Left lobe of liver (tissue), 2 donors: Measurements from ENCODE around the gene CREM. TPM values are rescaled to one million over a fixed set of nuclear protein-coding genes. Genes with fewer than 3 reads are reported as not detected.
A peak's percentile ranks its signal among the peaks of the same experiment; 100 is the strongest.
"Not testable (repeated sequence)": the region's sequence is repeated elsewhere in the genome, so short reads cannot be mapped to it uniquely, and the experiment has no call there.

Source experiments
- ATAC-seq: fragments of 200-7000 bp; cut with Tn5 transposase; one replicate; pipeline ENCODE4 v1.9.1; 2020; ENCODE audit warnings: mild to moderate bottlenecking, moderate library complexity
- DNase-seq: peaks from one replicate; pipeline ENCODE4 v3.0.0-alpha.2; 2020; ENCODE audit warnings: low spot score
- total RNA-seq: library from RNA; stranded (reverse); gene quantifications from one replicate; pipeline ENCODE4 v1.2.1, GENCODE V29; 2021
- donor health status: DM: no; HTN: no; CAD: no; lungs with moderate emphysema.
- donor health status: DM: no; HTN: yes; CAD: no.

The CREM gene
- 18.9 TPM for total RNA-seq

DNA sequence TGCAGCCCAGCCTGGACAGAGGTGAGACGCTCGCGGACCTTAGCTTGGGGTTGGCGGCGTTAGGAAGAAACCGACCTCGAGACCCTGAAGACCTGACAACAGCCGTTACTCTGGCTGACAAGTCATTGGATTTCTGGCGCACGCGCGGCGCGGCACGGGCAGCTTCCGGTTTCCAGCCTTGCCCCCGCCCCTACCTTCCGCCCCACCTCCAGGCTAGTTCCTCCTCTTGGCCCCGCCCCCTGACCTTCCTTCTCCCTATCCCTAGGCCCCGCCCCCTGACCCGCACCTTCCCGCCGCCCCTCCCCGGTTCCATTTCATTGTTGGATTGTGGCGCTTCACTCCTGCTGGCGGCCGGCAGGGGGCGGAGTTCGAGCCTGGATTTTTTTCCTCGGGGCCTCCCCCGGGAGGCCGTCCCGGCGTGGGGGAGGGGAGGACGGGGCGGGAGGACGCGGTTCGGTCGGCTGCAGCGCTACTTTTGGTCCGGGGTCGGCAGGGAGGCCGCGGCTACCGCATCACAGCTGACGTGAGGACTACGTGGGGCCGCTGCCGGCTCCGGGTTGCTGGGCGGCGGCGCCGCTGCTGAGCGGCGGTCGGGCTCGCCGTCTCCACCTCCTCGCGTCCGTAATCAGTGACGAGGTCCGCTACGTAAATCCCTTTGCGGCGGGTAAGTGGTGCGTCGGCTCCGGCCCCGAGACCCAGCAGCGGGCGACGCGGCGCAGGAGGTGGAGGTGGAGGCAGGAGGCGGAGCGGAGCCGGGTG, at the start of gene CREM:
CREM (plus strand) TSS at position 317 of the 759 bp plus-strand sequence. CDS start 10,990 bp downstream, outside the sequence.
- ATAC-seq: peak; percentile 89
- peak; percentile 99 for DNase-seq

DNA sequence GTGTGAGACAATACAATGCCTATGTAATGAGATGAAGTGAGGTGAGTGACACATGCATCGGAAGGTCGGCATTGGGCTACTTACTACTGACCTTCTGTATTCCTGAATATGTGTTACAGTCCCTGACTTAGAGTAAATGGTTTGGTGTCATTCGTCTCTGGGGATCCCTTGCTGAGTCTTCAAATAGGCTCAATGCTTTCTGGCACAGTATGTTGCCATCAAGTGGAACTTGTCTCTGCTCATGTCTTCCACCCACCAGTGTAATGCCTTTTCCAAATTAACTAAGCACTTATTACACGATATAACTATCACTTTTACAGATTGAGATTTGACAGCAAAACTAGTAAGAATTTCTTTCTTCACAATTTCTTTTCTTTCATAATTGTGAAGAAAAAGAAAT, 47.4 kb upstream of the CREM start:
- DNase-seq (no peak), ATAC-seq (no peak)

DNA sequence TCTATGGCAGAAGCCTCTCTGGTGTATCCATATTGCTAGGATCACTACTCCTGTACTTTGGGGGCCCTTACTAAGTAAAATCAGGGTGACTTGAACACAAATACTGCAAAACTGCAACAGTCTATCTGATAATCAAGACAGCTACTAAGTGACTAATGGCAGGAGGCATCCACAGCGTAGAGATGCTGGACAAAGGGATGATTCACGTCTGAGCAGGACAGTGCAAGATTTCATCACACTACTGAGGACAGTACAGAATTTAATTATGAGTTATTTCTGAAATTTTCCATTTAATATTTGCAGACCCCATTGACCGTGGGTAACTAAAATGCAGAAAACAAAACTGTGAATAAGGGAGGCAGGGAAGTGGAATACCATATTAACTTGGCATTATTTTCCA, 46.9 kb upstream of the CREM start:
- ATAC-seq (no peak), DNase-seq (no peak)

DNA sequence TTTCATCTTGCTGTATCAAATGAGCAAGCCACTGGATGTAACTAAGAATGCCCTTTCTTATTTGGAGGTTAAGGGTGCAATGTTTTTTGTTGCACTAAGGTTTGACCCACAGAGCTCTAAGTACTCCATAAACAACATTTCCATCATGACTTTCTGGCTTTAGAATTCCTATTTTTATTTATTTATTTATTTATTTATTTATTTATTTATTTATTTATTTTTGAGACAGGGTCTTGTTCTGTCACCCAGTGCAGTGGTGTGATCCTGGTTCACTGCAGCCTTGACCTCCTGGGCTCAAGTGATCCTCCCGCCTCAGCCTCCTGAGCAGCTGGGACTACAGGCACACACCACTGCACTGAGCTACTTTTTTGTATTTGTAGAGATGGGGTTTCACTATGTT, 46.4 kb upstream of the CREM start:
- not testable (repeated sequence) for ATAC-seq

DNA sequence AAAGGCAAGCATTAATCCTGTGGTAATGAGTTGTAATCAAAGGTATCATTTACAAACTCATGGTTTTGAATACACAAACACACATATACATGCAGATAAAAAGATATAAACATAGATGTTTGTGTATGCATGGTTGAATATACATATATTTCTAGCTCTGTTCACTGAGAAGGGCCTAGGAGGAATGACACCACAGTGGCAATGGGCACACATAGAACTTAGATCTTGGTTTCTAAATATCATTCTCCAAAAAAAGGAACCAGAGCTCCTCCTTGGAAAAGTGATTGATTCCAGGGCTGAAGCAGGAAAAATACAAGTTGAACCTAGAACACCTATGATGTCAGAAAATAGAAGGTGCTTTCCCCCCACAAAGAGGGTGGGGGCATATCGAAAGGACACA, 43.4 kb upstream of the CREM start:
- no peak for DNase-seq

More for the DNA sequence above, 46.4 kb upstream of the CREM start:
- not testable (repeated sequence) for DNase-seq

DNA sequence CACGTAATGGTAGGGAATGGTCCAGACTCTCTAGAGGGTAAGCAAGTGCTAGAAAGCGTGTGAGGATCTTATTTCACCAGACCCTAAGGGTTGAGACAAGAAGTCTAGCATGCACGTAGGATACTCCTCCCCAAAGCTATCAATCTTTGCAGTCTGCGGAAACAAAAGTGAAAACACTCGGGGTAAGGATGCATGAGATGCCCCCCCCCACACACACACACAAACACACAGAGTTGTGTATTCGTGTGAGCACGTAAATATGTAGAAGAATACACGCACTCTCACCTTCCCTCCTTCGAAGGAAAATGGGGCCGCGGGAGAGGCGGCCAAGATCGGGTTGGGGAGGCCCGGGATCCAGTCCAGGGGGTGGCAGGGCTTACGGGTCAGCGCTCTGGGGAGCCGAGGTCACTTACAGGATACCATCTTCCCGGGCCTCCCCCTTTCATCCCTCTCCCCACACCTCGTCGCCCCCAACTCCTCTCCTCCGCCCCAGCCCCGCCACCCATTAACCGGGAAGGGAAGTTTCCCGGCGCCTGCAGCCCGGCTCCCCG, 37.0 kb upstream of the CREM start:
- DNase-seq (no peak), ATAC-seq (peak; percentile 36)

More for the DNA sequence above, 43.4 kb upstream of the CREM start:
- no peak for ATAC-seq

DNA sequence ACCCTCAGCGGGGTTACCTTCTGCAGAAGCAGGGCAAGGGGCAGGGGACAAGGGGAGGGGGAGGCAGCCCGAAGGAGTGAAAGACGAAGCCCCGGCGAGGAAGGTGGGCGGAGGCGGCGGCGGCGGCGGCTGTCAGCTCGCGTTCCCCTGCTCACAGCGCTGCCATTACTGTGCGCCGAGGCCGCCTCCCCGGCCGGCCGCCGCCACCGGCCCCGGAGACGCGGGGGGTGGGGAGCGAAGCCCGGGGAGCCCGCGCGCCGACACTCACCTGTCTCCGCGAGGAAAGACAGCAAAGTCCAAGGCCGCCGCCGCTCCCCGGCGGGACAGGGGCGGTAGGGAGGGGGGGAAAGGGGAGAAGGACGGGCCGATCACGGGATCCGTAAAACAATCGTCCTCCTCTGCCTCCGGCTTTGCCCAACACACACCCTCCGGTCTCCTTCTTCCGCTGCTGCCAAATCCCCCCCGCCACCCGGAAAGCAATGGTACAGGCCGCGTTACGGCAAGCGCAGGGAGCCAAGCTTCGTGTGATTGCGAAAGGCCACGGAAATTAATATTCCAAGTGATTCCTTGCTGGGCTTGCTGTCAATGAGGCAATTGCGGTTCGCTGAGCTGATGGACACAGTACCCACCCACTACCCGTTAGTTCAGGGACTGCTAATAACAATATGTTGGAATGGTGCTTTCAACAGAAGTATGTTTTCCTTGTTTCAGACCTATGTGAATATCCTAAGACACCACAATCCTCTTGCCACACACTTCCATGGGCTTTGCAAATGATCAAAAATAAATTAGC, 36.3 kb upstream of the CREM start, which contains the start of gene CUL2:
CUL2 (minus strand) TSS at position 180 of the 793 bp plus-strand sequence. CDS start 19,024 bp downstream, outside the sequence.
- peak; percentile 96 for ATAC-seq

DNA sequence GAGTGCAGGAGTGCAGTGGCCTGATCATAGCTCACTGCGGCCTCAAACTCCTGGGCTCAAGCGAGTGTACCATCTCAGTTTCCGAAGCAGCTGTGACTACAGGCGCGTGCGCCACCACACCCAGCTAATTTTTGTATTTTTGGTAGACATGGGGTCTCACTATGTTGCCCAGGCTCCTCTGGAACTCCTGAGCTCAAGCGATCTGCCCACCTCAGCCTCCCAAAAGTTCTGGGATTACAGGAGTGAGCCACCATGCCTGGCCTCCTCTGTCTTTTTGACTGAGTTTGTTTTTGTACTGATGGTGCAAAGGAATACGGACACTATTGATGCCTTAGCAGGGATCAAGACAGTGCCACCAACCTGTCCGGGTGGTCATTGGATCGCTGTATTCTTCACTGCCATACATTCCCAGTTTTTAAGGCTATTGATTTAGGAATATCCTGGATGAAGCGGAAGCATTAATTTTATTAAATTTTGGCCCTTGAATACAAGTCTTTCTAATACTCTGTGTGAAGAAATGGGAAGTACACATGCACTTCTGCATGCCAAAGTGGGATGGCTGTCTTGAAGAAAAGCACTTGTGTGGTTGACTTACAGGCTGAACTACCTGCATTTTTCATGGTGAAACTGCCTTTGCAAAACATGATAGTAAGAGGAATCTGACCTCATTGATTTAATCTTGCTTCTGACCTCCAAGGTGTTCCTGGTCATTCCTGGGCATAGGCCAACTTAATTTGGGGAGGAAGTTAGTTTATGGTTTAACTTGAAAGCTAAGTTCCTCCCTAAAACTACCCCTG, 34.5 kb upstream of the CREM start:
- DNase-seq (no peak), ATAC-seq (no peak)

More for the DNA sequence above, 36.3 kb upstream of the CREM start, which contains the start of gene CUL2:
- peak; percentile 95 for DNase-seq

DNA sequence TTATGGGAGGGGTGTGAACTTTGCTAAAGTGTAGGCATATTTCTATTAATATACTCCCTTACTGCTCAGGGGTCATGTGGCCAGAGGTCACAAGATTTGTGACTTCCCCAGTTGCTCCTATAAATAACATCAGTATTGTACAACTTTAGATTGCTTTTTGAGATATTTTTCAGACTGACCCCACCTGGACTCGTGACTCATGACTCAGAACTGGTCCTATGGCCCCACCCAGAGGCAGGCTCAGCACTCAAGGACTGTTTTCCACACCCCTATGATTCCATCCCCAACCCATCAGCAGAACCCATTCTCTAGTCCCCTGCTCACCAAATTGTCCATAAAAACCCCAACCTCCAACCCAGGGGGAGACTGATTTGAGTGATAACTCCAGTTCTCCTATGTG, 33.8 kb upstream of the CREM start:
- ATAC-seq (no peak), DNase-seq (no peak)

DNA sequence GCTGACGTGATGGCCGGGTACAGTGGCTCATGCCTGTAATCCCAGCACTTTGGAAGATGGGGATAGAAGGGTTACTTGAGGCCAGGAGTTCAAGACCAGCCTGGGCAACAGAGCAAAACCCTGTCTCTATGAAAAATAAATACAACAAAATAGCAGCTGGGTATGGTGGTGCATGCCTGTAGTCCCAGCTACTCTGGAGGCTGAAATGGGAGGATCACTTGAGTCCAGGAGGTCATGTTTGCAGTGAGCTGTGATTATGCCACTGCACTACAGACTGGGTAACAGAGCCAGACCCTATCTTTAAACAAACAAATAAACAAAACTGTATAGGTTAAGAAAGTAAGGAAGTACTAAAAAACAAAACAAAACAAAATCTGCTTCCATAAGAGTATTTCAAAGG, 30.3 kb upstream of the CREM start:
- ATAC-seq (no peak), DNase-seq (no peak)

DNA sequence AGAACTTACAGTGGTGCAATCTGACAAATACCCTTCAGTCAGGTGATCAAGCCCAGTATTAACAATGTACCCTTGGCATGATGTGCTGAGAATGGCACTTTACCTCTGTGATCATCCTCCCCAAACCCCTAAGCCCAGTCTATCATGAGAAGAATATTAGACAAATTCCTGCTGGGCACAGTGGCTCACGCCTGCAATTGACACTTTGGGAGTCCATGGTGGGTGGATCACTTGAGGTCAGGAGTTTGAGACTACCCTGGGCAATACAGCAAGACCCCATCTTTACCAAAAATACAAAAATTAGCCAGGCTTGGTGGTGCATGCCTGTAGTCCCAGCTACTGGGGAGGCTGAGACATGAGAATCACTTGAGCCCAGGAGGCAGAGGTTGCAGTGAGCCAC, 29.1 kb upstream of the CREM start:
- ATAC-seq (no peak), DNase-seq (no peak)

DNA sequence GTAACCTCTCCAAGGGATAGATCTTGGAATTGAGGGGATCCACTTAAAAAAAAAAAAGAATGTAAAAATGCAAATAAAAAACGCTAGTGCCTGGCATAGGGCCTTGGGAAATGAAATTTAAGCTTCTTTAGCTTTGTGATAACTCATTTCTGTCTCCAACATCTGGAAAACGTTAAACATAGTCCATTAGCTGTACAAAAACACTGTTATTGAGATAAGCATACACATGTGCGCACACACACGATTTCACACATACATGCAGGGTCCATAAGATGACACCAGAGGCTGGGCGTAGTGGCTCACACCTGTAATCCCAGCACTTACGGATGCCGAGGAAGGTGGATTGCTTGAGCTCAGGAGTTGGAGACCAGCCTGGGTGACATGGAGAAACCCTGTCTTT, 22.8 kb upstream of the CREM start:
- ATAC-seq (no peak), DNase-seq (no peak)

DNA sequence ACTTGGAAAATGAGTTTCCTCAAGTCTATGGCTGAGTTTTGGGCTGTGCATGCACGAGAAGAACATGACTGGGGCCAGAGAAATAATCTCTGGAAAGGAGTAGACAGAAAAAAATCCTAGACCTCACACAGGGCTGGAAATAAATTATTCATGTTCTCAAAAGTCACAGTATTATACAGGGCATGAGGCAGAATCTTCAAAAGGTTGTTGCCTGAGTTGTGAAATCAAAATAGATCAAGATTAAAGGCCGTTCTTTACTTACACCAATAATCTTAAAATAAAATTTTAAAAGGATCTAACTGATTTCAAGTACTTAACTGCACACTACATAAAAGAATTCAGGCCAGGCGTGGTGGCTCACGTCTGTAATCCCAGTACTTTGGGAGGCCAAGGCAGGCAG, 14.1 kb upstream of the CREM start:
- no peak for DNase-seq

DNA sequence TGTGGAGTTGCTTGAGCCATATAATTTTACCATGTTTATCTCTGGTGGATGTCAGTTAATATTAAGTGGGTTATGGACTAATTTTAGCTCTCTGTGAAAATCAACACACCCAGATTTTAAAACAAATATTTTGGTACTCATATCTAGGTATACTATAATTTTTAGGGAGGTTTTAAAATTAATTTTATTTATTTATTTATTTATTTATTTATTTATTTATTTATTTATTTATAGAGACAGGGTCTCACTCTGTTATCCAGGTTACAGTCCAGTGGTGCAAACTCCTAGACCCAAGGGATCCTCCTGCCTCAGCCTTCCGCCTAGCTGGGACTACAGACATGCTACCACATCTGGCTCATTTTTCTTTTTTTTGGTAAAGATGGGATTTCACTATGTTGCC, 7.3 kb upstream of the CREM start:
- ATAC-seq: no peak
- no peak for DNase-seq

More for the DNA sequence above, 14.1 kb upstream of the CREM start:
- ATAC-seq: no peak

DNA sequence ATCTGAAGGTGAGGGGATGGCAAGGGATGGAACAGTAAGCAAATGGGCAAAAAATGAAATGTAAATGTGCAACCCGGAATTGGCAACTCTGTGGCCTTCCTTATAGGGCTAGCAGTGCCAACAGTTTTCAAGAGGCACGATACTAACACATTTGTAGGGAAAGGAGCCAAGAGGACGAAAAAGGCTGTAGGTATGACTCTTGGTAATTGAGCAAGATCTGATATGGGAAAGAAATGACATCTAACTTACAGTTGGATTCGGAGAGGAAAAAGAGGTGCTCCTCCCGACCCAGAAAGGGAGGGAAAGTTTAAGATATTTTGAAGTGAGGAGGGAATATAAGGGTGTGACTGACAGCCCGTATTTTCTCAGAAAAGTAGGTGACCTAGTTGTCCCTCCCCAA, 2.1 kb upstream of the CREM start:
- DNase-seq (no peak), ATAC-seq (no peak)

DNA sequence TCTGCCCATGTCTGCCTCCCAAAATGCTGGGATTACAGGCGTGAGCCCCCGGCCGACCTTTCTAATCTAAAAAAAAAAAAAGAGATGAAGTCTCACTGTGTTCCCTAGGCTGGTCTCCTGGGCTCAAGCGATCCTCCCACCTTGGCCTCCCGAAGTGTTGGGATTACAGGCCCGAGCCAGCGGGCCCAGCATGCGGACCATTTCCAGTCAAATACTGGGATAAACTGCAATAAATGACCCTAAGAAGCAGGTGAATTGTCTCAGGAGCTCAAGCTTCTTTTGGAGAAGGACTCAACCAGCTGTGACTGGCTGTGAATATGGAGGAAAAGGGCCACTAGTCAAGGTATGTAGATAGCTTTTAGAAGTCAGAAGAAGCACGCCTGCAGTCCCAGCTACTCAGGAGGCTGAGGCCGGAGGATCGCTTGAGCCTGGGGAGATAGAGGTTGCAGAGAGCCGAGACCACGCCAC, 550 bp upstream of the CREM start:
- no peak for ATAC-seq
- no peak for DNase-seq

DNA sequence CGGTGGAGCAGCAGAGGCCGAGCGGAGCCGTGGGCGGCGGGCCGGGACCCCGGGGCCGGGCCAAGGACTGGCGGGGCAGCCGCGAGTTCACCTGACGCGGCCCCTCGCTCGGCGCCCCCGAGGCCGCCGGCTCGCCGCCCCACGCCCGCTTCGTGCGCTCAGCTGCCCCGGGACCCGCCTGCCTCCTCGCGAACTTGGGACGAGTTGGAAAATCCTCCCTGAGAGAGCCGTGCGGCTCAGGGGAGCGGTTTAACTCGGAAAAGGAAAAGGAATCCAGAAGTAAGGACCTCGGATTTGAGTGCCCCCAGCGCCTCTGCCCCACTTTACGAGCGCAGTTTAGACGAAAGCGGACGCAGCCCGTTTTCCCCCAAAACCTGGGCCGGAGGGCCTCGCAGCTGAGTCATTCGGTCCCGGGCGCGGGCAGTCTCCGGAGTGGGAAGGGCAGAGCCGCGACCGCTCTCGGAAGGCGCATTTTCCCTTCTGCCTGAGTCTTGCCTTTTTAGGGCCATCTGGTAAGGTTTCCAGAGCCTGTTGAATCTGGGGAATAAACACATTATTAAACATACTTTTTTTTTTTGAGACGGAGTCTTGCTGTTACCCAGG, 744 bp downstream of the CREM start:
- ATAC-seq: peak; percentile 6

DNA sequence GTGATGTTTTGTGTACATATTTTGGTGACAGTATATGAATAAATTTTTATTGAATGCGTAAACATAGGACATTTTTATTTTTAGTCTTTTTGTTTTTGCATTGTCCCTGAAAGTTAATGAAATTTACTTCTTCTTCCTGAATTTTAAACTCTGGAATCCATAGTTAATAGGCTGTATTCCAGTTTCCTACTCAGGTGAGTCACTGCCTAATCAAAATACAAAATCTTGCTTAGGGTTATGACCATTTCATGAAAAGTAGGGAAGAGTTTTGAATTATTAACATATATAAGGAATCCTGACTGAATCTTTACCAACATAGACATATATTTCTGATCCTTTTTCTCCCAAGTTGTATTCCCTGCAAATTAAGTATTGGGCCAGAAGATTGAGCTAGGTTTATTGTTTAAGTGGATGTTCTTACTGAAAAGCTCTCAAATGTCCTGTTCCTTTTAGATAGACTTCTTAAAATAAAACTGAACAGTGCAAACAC, 2.6 kb downstream of the CREM start:
- no peak for ATAC-seq
- DNase-seq: no peak

More for the DNA sequence above, 744 bp downstream of the CREM start:
- DNase-seq: no peak

DNA sequence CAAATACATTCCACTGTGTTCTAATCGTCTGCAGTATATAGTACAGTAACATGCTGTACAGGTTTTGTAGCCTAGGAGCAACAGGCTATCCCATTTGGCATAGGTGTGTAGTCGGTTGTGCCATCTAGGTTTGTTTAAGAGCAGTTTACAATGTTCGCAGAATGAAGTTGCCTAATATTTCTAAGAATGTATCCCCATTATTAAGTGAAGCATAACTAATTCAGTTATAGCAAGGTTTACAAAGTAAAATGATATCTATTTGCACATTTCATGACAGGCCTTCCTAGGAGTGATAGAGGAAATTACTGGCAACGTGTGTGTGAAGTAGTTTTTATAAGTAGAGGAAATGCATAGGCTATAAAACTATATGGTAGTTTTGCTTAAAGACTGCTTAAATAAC, 4.0 kb downstream of the CREM start:
- DNase-seq (no peak), ATAC-seq (no peak)

DNA sequence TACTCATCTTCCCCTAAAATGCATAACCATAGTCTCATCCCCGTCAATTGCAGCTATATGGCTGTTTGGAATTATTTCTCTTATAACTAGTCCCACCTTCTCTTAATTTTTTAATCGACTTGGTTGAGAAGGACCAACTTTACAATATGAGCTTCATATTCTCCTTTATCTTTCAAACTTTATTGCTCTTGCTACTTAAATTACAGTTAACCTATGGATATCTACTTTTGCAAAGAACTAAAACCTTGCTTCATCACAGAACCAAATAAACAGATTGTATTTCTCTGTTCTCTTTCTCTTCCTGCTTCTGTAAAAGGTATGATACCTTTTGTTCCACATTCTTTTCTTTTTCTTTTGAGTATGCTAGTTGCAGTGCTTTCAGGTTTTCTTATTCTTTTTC, 6.1 kb downstream of the CREM start:
- no peak for ATAC-seq
- DNase-seq: no peak
